H9 (cell line): ENCODE results near the gene TBXAS1. TPM values are rescaled to one million over a fixed set of nuclear protein-coding genes. Genes with fewer than 3 reads are reported as not detected.

Experiments
- DNase-seq: peaks from one replicate; pipeline ENCODE4 v3.0.0-alpha.2; 2017
- H2AFZ ChIP-seq: one replicate; pipeline ENCODE4 v1.6.1; 2013; ENCODE audit warnings: mild to moderate bottlenecking, low read length, control low read depth, moderate library complexity
- H2AK5ac ChIP-seq: 2 replicates; pipeline ENCODE4 v1.6.1; 2013; ENCODE audit warnings: low read length, control low read depth, mixed read lengths; ENCODE audit not compliant: insufficient read length
- H2BK120ac ChIP-seq: one replicate; pipeline ENCODE4 v1.6.1; 2013; ENCODE audit warnings: low read depth, mild to moderate bottlenecking, low read length, control low read depth, inconsistent platforms; ENCODE audit not compliant: poor library complexity, severe bottlenecking
- H2BK12ac ChIP-seq: 2 replicates; pipeline ENCODE4 v1.6.1; 2013; ENCODE audit warnings: low read length, control low read depth, mixed read lengths, low read depth; ENCODE audit not compliant: insufficient read length
- H2BK15ac ChIP-seq: 2 replicates; pipeline ENCODE4 v1.6.1; 2013; ENCODE audit warnings: low read depth, low read length, control low read depth
- H2BK20ac ChIP-seq: one replicate; pipeline ENCODE4 v1.6.1; 2013; ENCODE audit warnings: low read depth, mild to moderate bottlenecking, low read length, control low read depth, inconsistent platforms; ENCODE audit not compliant: poor library complexity, severe bottlenecking
- H2BK5ac ChIP-seq: 2 replicates; pipeline ENCODE4 v1.6.1; 2013; ENCODE audit warnings: low read length, control low read depth, mixed read lengths; ENCODE audit not compliant: insufficient read length
- H3K14ac ChIP-seq: 2 replicates; pipeline ENCODE4 v1.6.1; 2013; ENCODE audit warnings: low read length, control low read depth; ENCODE audit not compliant: insufficient read depth
- H3K18ac ChIP-seq: 2 replicates; pipeline ENCODE4 v1.6.1; 2013; ENCODE audit warnings: low read depth, mild to moderate bottlenecking, mixed read lengths, low read length, control low read depth; ENCODE audit not compliant: insufficient read length
- H3K23ac ChIP-seq: 2 replicates; pipeline ENCODE4 v1.6.1; 2013; ENCODE audit warnings: low read length, control low read depth, mixed read lengths, low read depth; ENCODE audit not compliant: insufficient read length
- H3K23me2 ChIP-seq: 2 replicates; pipeline ENCODE4 v1.6.1; 2013; ENCODE audit warnings: low read depth, mild to moderate bottlenecking, mixed read lengths, low read length, control low read depth; ENCODE audit not compliant: insufficient read length, poor library complexity, severe bottlenecking
- H3K27ac ChIP-seq: 2 replicates; pipeline ENCODE4 v1.5.1; 2013; ENCODE audit warnings: low read length, control low read depth, mixed read lengths, low read depth; ENCODE audit not compliant: insufficient read length
- H3K27me3 ChIP-seq: 2 replicates; pipeline ENCODE4 v1.6.1; 2013; ENCODE audit warnings: low read length, control low read depth, inconsistent platforms; ENCODE audit not compliant: insufficient read depth
- H3K4ac ChIP-seq: 2 replicates; pipeline ENCODE4 v1.6.1; 2013; ENCODE audit warnings: low read depth, mild to moderate bottlenecking, control low read depth, inconsistent platforms, low read length, moderate library complexity
- H3K4me1 ChIP-seq: 2 replicates; pipeline ENCODE4 v1.6.1; 2013; ENCODE audit warnings: low read length, control low read depth, inconsistent platforms; ENCODE audit not compliant: insufficient read depth
- H3K4me2 ChIP-seq: 2 replicates; pipeline ENCODE4 v1.6.1; 2013; ENCODE audit warnings: low read length, control low read depth, mixed read lengths; ENCODE audit not compliant: insufficient read length, insufficient read depth
- H3K56ac ChIP-seq: 2 replicates; pipeline ENCODE4 v1.6.1; 2013; ENCODE audit warnings: low read depth, mild to moderate bottlenecking, mixed read lengths, low read length, control low read depth; ENCODE audit not compliant: insufficient read length
- H3K79me1 ChIP-seq: 2 replicates; pipeline ENCODE4 v1.6.1; 2013; ENCODE audit warnings: low read depth, mild to moderate bottlenecking, moderate library complexity, low read length, control low read depth, inconsistent platforms; ENCODE audit not compliant: insufficient read depth, poor library complexity, severe bottlenecking
- H3K79me2 ChIP-seq: 2 replicates; pipeline ENCODE4 v1.6.1; 2013; ENCODE audit warnings: low read length, control low read depth, inconsistent platforms; ENCODE audit not compliant: insufficient read depth
- H3K9ac ChIP-seq: 2 replicates; pipeline ENCODE4 v1.6.1; 2013; ENCODE audit warnings: low read length, control low read depth, mixed read lengths; ENCODE audit not compliant: insufficient read length; ENCODE audit errors: extremely low read depth
- H3K9me3 ChIP-seq: one replicate; pipeline ENCODE4 v1.6.1; 2013; ENCODE audit warnings: low read depth, low read length, inconsistent platforms; ENCODE audit not compliant: control insufficient read depth
- H3T11ph ChIP-seq: one replicate; pipeline ENCODE4 v1.6.1; 2013; ENCODE audit warnings: mild to moderate bottlenecking, low read length, control low read depth, inconsistent platforms
- H4K20me1 ChIP-seq: one replicate; pipeline ENCODE4 v1.6.1; 2013; ENCODE audit not compliant: control insufficient read depth, insufficient read length, insufficient read depth
- H4K5ac ChIP-seq: 2 replicates; pipeline ENCODE4 v1.6.1; 2013; ENCODE audit warnings: low read depth, mild to moderate bottlenecking, mixed read lengths, low read length, control low read depth; ENCODE audit not compliant: insufficient read length
- H4K8ac ChIP-seq: replicated peaks from 2 replicates; pipeline ENCODE4 v1.6.1; 2013; ENCODE audit warnings: low read length, control low read depth, mixed read lengths, low read depth; ENCODE audit not compliant: insufficient read length
- H4K91ac ChIP-seq: 2 replicates; pipeline ENCODE4 v1.6.1; 2013; ENCODE audit warnings: low read depth, mild to moderate bottlenecking, moderate library complexity, mixed read lengths, low read length, control low read depth; ENCODE audit not compliant: insufficient read length
- H3K27ac Mint-ChIP-seq, 3 experiments: 2 replicates in 2 of 3; 3 replicates in 1 of 3; pipeline ENCODE4 v1.8.0; 2020 to 2021; ENCODE audit warnings: mixed read lengths in 3 of 3, mild to moderate bottlenecking in 1 of 3, moderate library complexity in 1 of 3
- H3K27me3 Mint-ChIP-seq: 2 replicates; pipeline ENCODE4 v1.8.0; 2021; ENCODE audit warnings: low read depth, mild to moderate bottlenecking, moderate library complexity, mixed read lengths
- H3K36me3 Mint-ChIP-seq, 3 experiments: 2 replicates in 2 of 3; 3 replicates in 1 of 3; pipeline ENCODE4 v1.8.0; 2020 to 2021; ENCODE audit warnings: low read depth in 3 of 3, mixed read lengths in 3 of 3; ENCODE audit not compliant: insufficient read depth in 1 of 3
- H3K4me1 Mint-ChIP-seq, 2 experiments: 2 replicates each; pipeline ENCODE4 v1.8.0; 2020; ENCODE audit warnings: mixed read lengths in 2 of 2
- H3K4me3 Mint-ChIP-seq, 2 experiments: 2 replicates in 1 of 2; 3 replicates in 1 of 2; pipeline ENCODE4 v1.8.0; 2020 to 2021; ENCODE audit warnings: mild to moderate bottlenecking in 2 of 2, mixed read lengths in 2 of 2, moderate library complexity in 1 of 2
- H3K9me3 Mint-ChIP-seq, 2 experiments: 2 replicates in 1 of 2; 3 replicates in 1 of 2; pipeline ENCODE4 v1.8.0; 2020; ENCODE audit warnings: mild to moderate bottlenecking in 2 of 2, mixed read lengths in 2 of 2, moderate library complexity in 1 of 2
- WGBS: extraction: QIAGEN DNeasy Blood & Tissue Kit; methylation state at CpG from one replicate; pipeline ENCODE4 v1.1.7; 2013; ENCODE audit warnings: missing lambda C conversion rate, low lambda C conversion rate, mixed read lengths; ENCODE audit not compliant: insufficient read length; ENCODE audit errors: extremely low coverage; 5-methylcytosine and 5-hydroxymethylcytosine counted together
- total RNA-seq: library from RNA; stranded (reverse); gene quantifications from 2 replicates; pipeline ENCODE4 v1.2.1, GENCODE V29; 2021
- TF ChIP-seq, protein P1 (sequence below): fragments of 200-600 bp; sonication (generic); conservative IDR thresholded peaks from 3 replicates; pipeline ENCODE4 v1.8.0; 2021; ENCODE audit warnings: antibody characterized with exemption, mild to moderate bottlenecking

Gene TBXAS1
- total RNA-seq, 1 experiment from 2014 or later: 0.39 TPM

- TF ChIP-seq, protein P1, sequence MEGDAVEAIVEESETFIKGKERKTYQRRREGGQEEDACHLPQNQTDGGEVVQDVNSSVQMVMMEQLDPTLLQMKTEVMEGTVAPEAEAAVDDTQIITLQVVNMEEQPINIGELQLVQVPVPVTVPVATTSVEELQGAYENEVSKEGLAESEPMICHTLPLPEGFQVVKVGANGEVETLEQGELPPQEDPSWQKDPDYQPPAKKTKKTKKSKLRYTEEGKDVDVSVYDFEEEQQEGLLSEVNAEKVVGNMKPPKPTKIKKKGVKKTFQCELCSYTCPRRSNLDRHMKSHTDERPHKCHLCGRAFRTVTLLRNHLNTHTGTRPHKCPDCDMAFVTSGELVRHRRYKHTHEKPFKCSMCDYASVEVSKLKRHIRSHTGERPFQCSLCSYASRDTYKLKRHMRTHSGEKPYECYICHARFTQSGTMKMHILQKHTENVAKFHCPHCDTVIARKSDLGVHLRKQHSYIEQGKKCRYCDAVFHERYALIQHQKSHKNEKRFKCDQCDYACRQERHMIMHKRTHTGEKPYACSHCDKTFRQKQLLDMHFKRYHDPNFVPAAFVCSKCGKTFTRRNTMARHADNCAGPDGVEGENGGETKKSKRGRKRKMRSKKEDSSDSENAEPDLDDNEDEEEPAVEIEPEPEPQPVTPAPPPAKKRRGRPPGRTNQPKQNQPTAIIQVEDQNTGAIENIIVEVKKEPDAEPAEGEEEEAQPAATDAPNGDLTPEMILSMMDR: no peak
- Histone ChIP-seq H3K79me2 (no peaks in the 10 kb centered on the region), H3K56ac (no peak overlapping the region), H3K18ac (no peak overlapping the region), H4K5ac (no peak overlapping the region), H4K20me1 (no peaks in the 10 kb centered on the region), H4K8ac (no peak overlapping the region), H3K14ac (no peak overlapping the region), H3K23ac (no peak overlapping the region), H3K9ac (no peak overlapping the region), H3T11ph (no peak overlapping the region), H2BK15ac (no peak overlapping the region), H3K27me3 (no peaks in the 10 kb centered on the region), H2AK5ac (no peak overlapping the region), H3K79me1 (no peaks in the 10 kb centered on the region), H2BK120ac (no peak overlapping the region), H3K9me3 (no peaks in the 10 kb centered on the region), H2BK5ac (no peak overlapping the region), H2BK12ac (no peak overlapping the region), H3K4me1 (no peaks in the 10 kb centered on the region), H3K4me2 (no peak overlapping the region), H3K23me2 (no peaks in the 10 kb centered on the region), H2BK20ac (no peak overlapping the region), H3K4ac (no peak overlapping the region), H3K27ac (no peak overlapping the region), H4K91ac (no peak overlapping the region), H2AFZ (no peak overlapping the region)
- WGBS: no CpG with 5 or more reads among the region's 3 CpGs
- no peak overlapping the region for H3K27ac Mint-ChIP-seq
- DNase-seq: no peak
- no peaks in the 10 kb centered on the region for H3K36me3 Mint-ChIP-seq
- no peaks in the 10 kb centered on the region for H3K4me1 Mint-ChIP-seq
- H3K27me3 Mint-ChIP-seq: peaks cover 8% of the 10 kb centered on the region; the same call in 1 of the 2 replicates
- no peaks in the 10 kb centered on the region for H3K9me3 Mint-ChIP-seq
- no peak overlapping the region for H3K4me3 Mint-ChIP-seq
Observed at GRCh38 chr7:139896288-139896687, 67.2 kb downstream of the TBXAS1 start.
